Measurements from ENCODE around the gene SASH3. TPM values are rescaled to one million over a fixed set of nuclear protein-coding genes. Genes with fewer than 3 reads are reported as not detected.

SASH3 gene
- polyA plus RNA-seq, 1 of the 3 experiments (the other 2 are of a cell fraction): not detected

- H3F3A ChIP-seq (replicated peaks; ENCODE audit: insufficient read depth): no peaks in the 10 kb centered on the region
- H3K36me3 ChIP-seq (replicated peaks in 1 of 2; ENCODE audit: control insufficient read depth in 1 of 2, insufficient read depth in 2 of 2, low read length in 1 of 2): no peaks in the 10 kb centered on the region
- H3K27ac ChIP-seq (ENCODE audit: low read depth in 2 of 2, low read length in 1 of 2): no peak overlapping the region
- WGBS (ENCODE audit: low lambda C conversion rate): 32% methylated on average over 4 of the region's 4 CpGs
- H3K9me3 ChIP-seq: no peaks in the 10 kb centered on the region
- no peak overlapping the region for H2AFZ ChIP-seq (ENCODE audit: low read depth)
- no peaks in the 10 kb centered on the region for H3K79me2 ChIP-seq (ENCODE audit: insufficient read depth)
- TF ChIP-seq JUND (IDR thresholded peaks at IDR 0.05) (no peak), PBX3 (IDR thresholded peaks at IDR 0.05) (no peak), SIN3A (IDR thresholded peaks at IDR 0.05; ENCODE audit: borderline replicate concordance, low read depth, low read length) (no peak), MAX (IDR thresholded peaks at IDR 0.05; ENCODE audit: low read depth) (no peak), RXRA (IDR thresholded peaks at IDR 0.05; ENCODE audit: borderline replicate concordance, low read depth) (no peak), FOSL2 (IDR thresholded peaks at IDR 0.05; ENCODE audit: borderline replicate concordance, low read depth) (no peak), RAD21 (IDR thresholded peaks at IDR 0.05; ENCODE audit: low read length) (no peak), MEF2A (IDR thresholded peaks at IDR 0.05; ENCODE audit: borderline replicate concordance, low read depth) (no peak), RFX5 (IDR thresholded peaks at IDR 0.05; ENCODE audit: low read length) (no peak), FOXM1 (IDR thresholded peaks at IDR 0.05; ENCODE audit: low read depth) (no peak), POLR2AphosphoS5 (IDR thresholded peaks at IDR 0.05; ENCODE audit: low read depth, low read length) (no peak), TCF12 (IDR thresholded peaks at IDR 0.05) (no peak)
- H3K4me1 ChIP-seq (ENCODE audit: control insufficient read depth in 1 of 2, insufficient read depth in 2 of 2, low read depth in 1 of 2, low read length in 1 of 2): no peaks in the 10 kb centered on the region
- DNase-seq: no peak
- H4K20me1 ChIP-seq (ENCODE audit: insufficient read depth): no peaks in the 10 kb centered on the region
- H3K4me3 ChIP-seq (ENCODE audit: low read depth in 2 of 2, low read length in 1 of 2): no peak overlapping the region
- CTCF ChIA-PET: interaction anchor here (1.1 kb wide), 1 partner anchor 28 kb away, joined by 4 read pairs; no protein-coding TSS in a partner anchor
- H3K4me2 ChIP-seq: no peak overlapping the region
- no peaks in the 10 kb centered on the region for H3K9me2 ChIP-seq
- H3K9ac ChIP-seq: no peak overlapping the region
- peaks cover 20% of the 10 kb centered on the region; the same call in 1 of the 2 replicates for H3K27me3 ChIP-seq (ENCODE audit: insufficient read depth)
- POLR2A ChIA-PET: no interaction called here
Measured at GRCh38 chrX:129773649-129774458, 5.9 kb upstream of the SASH3 start.

- H4K20me1 ChIP-seq (ENCODE audit: insufficient read depth): no peaks in the 10 kb centered on the region
Measured at GRCh38 chrX:129777218-129778030, 2.3 kb upstream of the SASH3 start.

More at GRCh38 chrX:129777218-129778030, 2.3 kb upstream of the SASH3 start:
- WGBS (ENCODE audit: low lambda C conversion rate): 52% methylated on average over 15 of the region's 30 CpGs
- Histone ChIP-seq H3K4me2 (no peak overlapping the region), H3K79me2 (ENCODE audit: insufficient read depth) (no peaks in the 10 kb centered on the region), H3K27me3 (ENCODE audit: insufficient read depth) (peaks cover 30% of the 10 kb centered on the region; the same call in 1 of the 2 replicates), H3F3A (replicated peaks; ENCODE audit: insufficient read depth) (no peaks in the 10 kb centered on the region), H3K4me3 (ENCODE audit: low read depth in 2 of 2, low read length in 1 of 2) (no peak overlapping the region), H3K27ac (ENCODE audit: low read depth in 2 of 2, low read length in 1 of 2) (no peak overlapping the region), H3K9ac (no peak overlapping the region), H3K4me1 (ENCODE audit: control insufficient read depth in 1 of 2, insufficient read depth in 2 of 2, low read depth in 1 of 2, low read length in 1 of 2) (no peaks in the 10 kb centered on the region), H3K9me3 (no peaks in the 10 kb centered on the region), H3K9me2 (no peaks in the 10 kb centered on the region), H3K36me3 (replicated peaks in 1 of 2; ENCODE audit: control insufficient read depth in 1 of 2, insufficient read depth in 2 of 2, low read length in 1 of 2) (no peaks in the 10 kb centered on the region), H2AFZ (ENCODE audit: low read depth) (no peak overlapping the region)
- DNase-seq: no peak
- ChIA-PET CTCF (no interaction called here), POLR2A (no interaction called here)
- TF ChIP-seq GABPA (IDR thresholded peaks at IDR 0.05; ENCODE audit: low read depth) (no peak), FOXJ3 (CRISPR knock-in tag; IDR thresholded peaks at IDR 0.05) (no peak), RXRA (IDR thresholded peaks at IDR 0.05; ENCODE audit: borderline replicate concordance, low read depth) (no peak), MXI1 (IDR thresholded peaks at IDR 0.05; ENCODE audit: low read depth, low read length) (no peak), ELF1 (IDR thresholded peaks at IDR 0.05) (no peak), CHD2 (IDR thresholded peaks at IDR 0.05; ENCODE audit: low read length, partially characterized antibody) (no peak), RCOR1 (IDR thresholded peaks at IDR 0.05; ENCODE audit: low read length) (no peak), PBX3 (IDR thresholded peaks at IDR 0.05) (no peak), POLR2AphosphoS5 (IDR thresholded peaks at IDR 0.05; ENCODE audit: low read depth, low read length) (no peak), EZH2phosphoT487 (IDR thresholded peaks at IDR 0.05; ENCODE audit: borderline replicate concordance, low read depth) (no peak), TCF12 (IDR thresholded peaks at IDR 0.05) (no peak), USF1 (IDR thresholded peaks at IDR 0.05; ENCODE audit: borderline replicate concordance, low read depth) (no peak), FOSL2 (IDR thresholded peaks at IDR 0.05; ENCODE audit: borderline replicate concordance, low read depth) (no peak)
